Measurements from ENCODE around the gene CDC45.
"Not testable (repeated sequence)": the region's sequence is repeated elsewhere in the genome, so short reads cannot be mapped to it uniquely, and the experiment has no call there.

CDC45 gene

DNA sequence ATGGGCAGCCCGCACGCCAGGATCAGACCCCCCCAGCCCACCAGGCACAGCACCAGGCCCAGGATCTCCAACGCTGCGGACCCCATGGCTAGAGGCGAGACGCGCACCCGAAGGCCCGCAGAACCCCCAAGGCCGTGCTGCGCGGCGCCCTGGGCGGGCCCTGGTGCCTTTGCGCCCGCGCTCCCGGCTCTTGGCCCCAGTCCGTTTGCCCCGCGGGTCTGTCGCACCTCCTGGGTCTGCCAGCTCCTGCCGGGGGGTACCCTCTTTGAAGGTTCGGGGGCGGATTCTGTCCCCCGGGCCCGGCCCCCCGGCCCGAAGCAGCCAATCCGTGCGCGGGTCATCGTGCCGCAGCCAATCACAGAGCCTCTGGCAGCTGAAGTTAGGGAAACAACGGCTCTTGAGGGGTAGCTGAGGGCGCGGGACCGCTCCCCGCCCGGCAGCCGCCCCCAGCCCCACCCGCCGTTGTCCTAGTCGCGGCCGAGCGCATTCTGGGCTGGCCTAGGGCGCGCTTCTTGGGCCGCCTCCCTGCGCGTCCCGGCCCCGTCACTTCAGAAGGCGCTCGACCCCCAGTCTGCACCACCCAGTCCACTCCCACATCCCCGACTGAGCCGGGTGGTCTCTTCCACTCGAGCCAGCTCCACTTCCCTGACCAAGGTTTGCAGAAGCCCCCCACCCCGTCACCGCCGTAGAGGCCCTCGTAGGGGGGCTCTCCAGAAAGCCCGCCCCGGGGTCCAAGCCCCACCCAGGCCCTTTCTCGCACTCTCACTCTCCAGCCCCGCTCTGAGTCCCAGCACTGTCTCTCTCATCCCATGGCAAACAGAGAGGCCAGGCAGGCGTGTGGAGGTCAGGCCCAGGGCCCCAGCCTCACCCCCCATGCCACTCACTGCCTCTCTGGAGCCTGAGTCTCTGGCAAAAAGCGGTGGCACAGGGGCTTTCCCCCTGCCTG is 44.7 kb downstream of the CDC45 start, which contains the start of gene CLDN5:
CLDN5 (minus strand) TSS at position 241 of the 946 bp plus-strand sequence; CDS start at position 86, 155 bp downstream.
- H3K9ac ChIP-seq (ENCODE audit: low read length): no peak within 1 kb of the TSS

DNA sequence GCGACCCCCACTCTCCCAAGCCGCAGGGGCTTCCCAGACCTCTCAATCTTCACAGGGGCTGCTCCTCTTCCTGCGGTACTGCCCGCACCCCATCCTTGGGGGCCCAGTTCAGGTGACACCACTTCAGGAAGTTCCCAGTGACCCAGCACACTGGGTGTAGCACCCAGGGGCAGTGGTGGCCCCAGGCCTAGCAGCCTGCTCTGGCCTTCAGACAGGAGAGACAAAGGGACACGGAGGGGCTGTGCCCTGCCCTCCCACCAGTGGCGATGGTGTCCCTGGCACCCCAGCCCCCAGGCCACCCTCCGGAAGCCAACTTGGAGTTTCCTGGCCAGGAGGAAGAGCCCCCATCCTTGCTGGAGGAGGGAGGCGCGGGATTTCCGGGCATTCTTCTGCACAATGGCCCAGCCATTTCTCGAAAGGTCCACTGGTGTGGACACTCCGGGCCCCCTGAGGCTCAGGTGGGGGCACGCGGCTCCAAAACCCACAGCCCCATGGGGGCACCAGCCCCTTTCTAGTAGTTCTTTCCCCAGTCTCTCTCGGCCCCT is 45.5 kb downstream of the CDC45 start:
- peaks cover 44% of the 10 kb centered on the region for H3K27me3 ChIP-seq (ENCODE audit: control insufficient read depth, insufficient read depth, low read length)
- H3K4me1 ChIP-seq (ENCODE audit: control insufficient read depth, insufficient read depth, low read length): peaks cover 12% of the 10 kb centered on the region
- H3K4me3 ChIP-seq (ENCODE audit: low read length): no peak overlapping the region
- no peaks in the 10 kb centered on the region for H3K36me3 ChIP-seq (ENCODE audit: control insufficient read depth, insufficient read depth, low read length)
- no peak overlapping the region for H3K9ac ChIP-seq (ENCODE audit: low read length)
- no peaks in the 10 kb centered on the region for H3K9me3 ChIP-seq (ENCODE audit: control insufficient read depth, low read length)

More for the DNA sequence above, 44.7 kb downstream of the CDC45 start, which contains the start of gene CLDN5:
- H3K9me3 ChIP-seq (ENCODE audit: control insufficient read depth, low read length): no peaks in the 10 kb centered on the region
- H3K4me3 ChIP-seq (ENCODE audit: low read length): no peak within 1 kb of the TSS
- peaks cover 12% of the 10 kb centered on the region for H3K4me1 ChIP-seq (ENCODE audit: control insufficient read depth, insufficient read depth, low read length)
- no peaks in the 10 kb centered on the region for H3K36me3 ChIP-seq (ENCODE audit: control insufficient read depth, insufficient read depth, low read length)
- peaks cover 44% of the 10 kb centered on the region for H3K27me3 ChIP-seq (ENCODE audit: control insufficient read depth, insufficient read depth, low read length)

DNA sequence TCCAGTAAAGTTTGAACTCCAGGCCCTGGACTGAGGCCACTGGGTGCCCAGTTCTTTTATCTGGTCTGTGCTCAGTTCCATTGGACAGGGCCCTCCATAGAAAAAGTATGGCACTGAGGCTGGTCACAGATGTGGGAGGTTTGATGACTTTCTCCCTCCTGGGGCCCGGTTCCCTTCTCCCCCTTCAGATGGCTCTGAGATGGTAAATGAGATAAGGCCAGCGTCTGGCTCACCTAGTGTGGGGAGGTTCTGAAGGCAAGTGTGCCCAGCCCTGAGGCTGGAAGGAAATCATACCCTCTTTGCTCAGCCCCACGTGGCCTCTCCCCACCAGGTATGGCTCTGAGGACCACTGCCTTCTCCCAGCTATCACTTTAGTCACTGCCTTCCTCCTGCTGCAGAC is 45.9 kb downstream of the CDC45 start:
- no peak overlapping the region for H3K9ac ChIP-seq (ENCODE audit: low read length)
- H3K36me3 ChIP-seq (ENCODE audit: control insufficient read depth, insufficient read depth, low read length): no peaks in the 10 kb centered on the region
- peaks cover 44% of the 10 kb centered on the region for H3K27me3 ChIP-seq (ENCODE audit: control insufficient read depth, insufficient read depth, low read length)
- peaks cover 12% of the 10 kb centered on the region for H3K4me1 ChIP-seq (ENCODE audit: control insufficient read depth, insufficient read depth, low read length)
- no peaks in the 10 kb centered on the region for H3K9me3 ChIP-seq (ENCODE audit: control insufficient read depth, low read length)
- H3K4me3 ChIP-seq (ENCODE audit: low read length): no peak overlapping the region

DNA sequence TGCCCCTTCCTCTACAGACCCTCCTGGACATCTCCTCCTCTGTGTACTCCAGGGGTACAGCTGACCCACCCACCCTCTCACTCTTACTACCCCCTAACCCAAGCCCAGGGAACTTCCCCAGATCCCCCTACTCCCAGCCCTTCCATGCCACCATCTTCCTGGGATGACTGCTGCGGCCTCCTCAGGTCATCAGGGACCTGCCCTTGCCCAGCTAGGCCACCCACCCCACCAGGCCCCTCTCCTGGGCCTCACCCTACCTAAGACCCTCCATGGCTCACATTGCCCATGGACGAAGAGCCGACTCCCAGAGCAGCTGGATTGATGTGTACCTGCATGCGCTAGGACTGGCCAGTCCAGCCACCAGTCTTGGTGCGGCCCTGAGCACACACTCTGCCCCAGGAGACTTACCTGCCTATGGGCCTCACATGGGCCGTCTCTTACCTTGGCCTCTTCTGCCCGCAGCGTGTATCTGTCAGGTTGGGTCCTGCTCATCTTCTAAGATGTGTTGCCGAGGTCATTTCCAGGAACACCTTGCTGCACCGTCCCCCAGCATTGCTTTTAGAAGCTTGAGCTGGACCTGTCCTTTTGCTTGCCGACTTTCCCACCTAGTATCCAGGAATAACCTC is 46.5 kb downstream of the CDC45 start:
- H3K27me3 ChIP-seq (ENCODE audit: control insufficient read depth, insufficient read depth, low read length): peaks cover 44% of the 10 kb centered on the region
- H3K4me1 ChIP-seq (ENCODE audit: control insufficient read depth, insufficient read depth, low read length): peaks cover 12% of the 10 kb centered on the region
- H3K4me3 ChIP-seq (ENCODE audit: low read length): no peak overlapping the region
- no peaks in the 10 kb centered on the region for H3K36me3 ChIP-seq (ENCODE audit: control insufficient read depth, insufficient read depth, low read length)
- H3K9ac ChIP-seq (ENCODE audit: low read length): no peak overlapping the region
- H3K9me3 ChIP-seq (ENCODE audit: control insufficient read depth, low read length): no peaks in the 10 kb centered on the region

DNA sequence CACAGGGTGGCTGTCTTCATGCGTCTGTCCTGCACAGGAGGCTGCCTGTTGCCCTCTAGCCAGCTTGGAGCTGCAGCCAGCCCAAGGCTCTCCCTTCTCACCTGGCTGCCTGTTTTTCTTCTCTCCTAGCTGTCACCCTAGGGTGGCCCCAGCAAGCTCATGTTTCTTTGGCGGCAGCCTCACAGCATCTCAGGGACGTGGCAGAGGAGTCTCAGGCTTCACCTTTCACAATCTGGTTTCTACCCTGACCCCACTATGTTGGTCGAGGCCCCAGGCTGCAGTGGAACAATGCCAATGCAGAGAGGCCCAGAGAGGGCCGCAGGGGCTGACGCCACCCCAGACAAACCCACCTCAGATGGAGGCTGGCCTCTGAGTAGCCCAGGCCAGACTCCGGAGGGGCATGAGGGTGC is 47.0 kb downstream of the CDC45 start:
- no peaks in the 10 kb centered on the region for H3K9me3 ChIP-seq (ENCODE audit: control insufficient read depth, low read length)
- H3K27me3 ChIP-seq (ENCODE audit: control insufficient read depth, insufficient read depth, low read length): peaks cover 44% of the 10 kb centered on the region
- no peaks in the 10 kb centered on the region for H3K36me3 ChIP-seq (ENCODE audit: control insufficient read depth, insufficient read depth, low read length)
- H3K4me1 ChIP-seq (ENCODE audit: control insufficient read depth, insufficient read depth, low read length): peaks cover 12% of the 10 kb centered on the region
- no peak overlapping the region for H3K4me3 ChIP-seq (ENCODE audit: low read length)
- H3K9ac ChIP-seq (ENCODE audit: low read length): no peak overlapping the region

DNA sequence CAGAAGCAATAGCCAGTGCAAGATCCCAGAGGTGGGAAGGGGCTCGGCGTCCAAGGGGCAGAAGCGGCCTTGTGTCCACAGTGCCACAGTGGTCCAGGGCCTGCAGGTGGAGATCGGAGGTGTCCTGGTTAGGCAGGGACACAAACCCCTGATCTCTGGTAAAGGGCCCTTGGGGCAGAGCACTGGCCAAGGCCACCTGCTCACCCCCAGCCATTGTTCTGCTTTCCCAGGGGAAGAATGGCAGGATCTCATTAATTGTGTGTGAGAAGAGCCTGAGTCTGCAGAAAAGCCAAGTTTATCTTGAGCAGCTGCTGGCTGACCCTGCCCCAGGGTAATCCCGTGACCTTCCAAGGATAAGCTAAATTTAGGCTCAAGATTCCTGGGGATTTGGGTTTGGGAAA is 47.6 kb downstream of the CDC45 start:
- H3K4me3 ChIP-seq (ENCODE audit: low read length): no peak overlapping the region
- no peaks in the 10 kb centered on the region for H3K9me3 ChIP-seq (ENCODE audit: control insufficient read depth, low read length)
- H3K36me3 ChIP-seq (ENCODE audit: control insufficient read depth, insufficient read depth, low read length): no peaks in the 10 kb centered on the region
- H3K9ac ChIP-seq (ENCODE audit: low read length): no peak overlapping the region
- H3K27me3 ChIP-seq (ENCODE audit: control insufficient read depth, insufficient read depth, low read length): peaks cover 39% of the 10 kb centered on the region
- H3K4me1 ChIP-seq (ENCODE audit: control insufficient read depth, insufficient read depth, low read length): peaks cover 12% of the 10 kb centered on the region

DNA sequence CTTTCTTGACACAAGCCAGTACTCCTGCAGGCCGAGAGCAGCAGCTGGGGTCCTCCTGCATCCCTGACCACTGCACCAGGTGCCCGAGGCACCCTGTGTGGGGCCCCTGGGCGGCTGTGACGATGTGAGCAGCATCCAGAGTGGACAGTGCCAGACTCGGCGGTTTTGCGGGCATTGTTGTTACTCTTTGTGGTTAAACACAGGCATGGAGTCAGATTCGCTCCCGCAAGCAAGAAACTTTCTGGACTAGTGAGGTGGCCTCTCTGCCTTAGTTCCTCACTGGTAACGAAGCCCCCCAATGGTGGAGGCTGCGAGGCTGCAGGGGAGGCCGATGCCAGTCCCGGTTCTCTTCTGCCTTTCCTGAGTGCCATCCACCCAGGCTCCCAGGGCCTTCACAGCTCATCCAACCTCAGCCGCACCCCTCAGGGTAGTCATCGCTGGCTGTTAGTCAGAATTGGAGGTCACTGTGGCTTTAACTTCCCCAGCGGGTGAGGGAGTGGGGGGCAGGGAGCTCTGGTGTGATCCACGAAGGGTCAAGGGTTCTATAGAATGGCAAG is 48.2 kb downstream of the CDC45 start:
- Histone ChIP-seq H3K27me3 (ENCODE audit: control insufficient read depth, insufficient read depth, low read length) (peaks cover 33% of the 10 kb centered on the region), H3K36me3 (ENCODE audit: control insufficient read depth, insufficient read depth, low read length) (no peaks in the 10 kb centered on the region), H3K4me3 (ENCODE audit: low read length) (no peak overlapping the region), H3K4me1 (ENCODE audit: control insufficient read depth, insufficient read depth, low read length) (peaks cover 12% of the 10 kb centered on the region), H3K9ac (ENCODE audit: low read length) (no peak overlapping the region), H3K9me3 (ENCODE audit: control insufficient read depth, low read length) (no peaks in the 10 kb centered on the region)

DNA sequence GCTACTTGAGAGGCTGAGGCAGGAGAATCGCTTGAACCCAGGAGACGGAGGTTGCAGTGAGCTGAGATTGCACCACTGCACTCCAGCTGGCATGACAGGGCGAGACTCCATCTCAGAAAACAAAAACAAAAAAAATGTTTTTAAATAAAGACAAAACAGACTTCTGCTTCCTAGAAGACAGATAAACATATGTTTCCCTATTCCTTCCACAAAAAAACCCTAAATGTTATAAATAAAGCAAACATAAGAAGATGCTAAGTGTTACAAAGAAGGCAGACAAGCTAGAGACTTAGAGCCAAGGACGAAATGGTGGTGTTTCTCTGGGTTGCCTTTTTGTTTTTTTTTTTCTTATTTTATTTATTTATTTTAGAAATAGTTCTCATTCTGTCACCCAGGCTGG is 50.1 kb downstream of the CDC45 start:
- no peak overlapping the region for H3K9ac ChIP-seq (ENCODE audit: low read length)
- H3K4me3 ChIP-seq (ENCODE audit: low read length): no peak overlapping the region
- H3K36me3 ChIP-seq (ENCODE audit: control insufficient read depth, insufficient read depth, low read length): no peaks in the 10 kb centered on the region
- H3K9me3 ChIP-seq (ENCODE audit: control insufficient read depth, low read length): no peaks in the 10 kb centered on the region
- peaks cover 15% of the 10 kb centered on the region for H3K27me3 ChIP-seq (ENCODE audit: control insufficient read depth, insufficient read depth, low read length)
- no peaks in the 10 kb centered on the region for H3K4me1 ChIP-seq (ENCODE audit: control insufficient read depth, insufficient read depth, low read length)

DNA sequence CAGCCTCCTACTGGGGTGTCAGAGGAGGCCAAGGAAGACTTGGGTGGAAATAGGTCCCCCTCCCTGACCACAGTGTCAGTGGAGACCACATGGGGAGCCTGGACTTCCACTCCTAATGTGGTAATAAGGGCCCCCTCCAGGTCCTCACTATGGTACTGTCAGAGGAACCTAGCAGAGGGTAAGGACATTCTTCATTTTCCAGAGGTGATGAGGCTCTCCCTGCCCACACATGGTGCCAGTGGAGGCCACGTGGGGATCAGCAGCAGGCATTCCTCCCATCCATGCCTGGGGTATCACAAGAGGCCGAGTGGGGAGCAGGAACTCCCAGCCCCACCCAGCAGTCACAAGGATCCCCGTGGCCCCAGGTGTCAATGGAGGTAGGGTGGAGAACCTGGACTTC is 51.0 kb downstream of the CDC45 start:
- Histone ChIP-seq H3K9me3 (ENCODE audit: control insufficient read depth, low read length) (no peaks in the 10 kb centered on the region), H3K9ac (ENCODE audit: low read length) (no peak overlapping the region), H3K27me3 (ENCODE audit: control insufficient read depth, insufficient read depth, low read length) (peaks cover 5% of the 10 kb centered on the region), H3K4me1 (ENCODE audit: control insufficient read depth, insufficient read depth, low read length) (no peaks in the 10 kb centered on the region), H3K36me3 (ENCODE audit: control insufficient read depth, insufficient read depth, low read length) (no peaks in the 10 kb centered on the region), H3K4me3 (ENCODE audit: low read length) (no peak overlapping the region)

DNA sequence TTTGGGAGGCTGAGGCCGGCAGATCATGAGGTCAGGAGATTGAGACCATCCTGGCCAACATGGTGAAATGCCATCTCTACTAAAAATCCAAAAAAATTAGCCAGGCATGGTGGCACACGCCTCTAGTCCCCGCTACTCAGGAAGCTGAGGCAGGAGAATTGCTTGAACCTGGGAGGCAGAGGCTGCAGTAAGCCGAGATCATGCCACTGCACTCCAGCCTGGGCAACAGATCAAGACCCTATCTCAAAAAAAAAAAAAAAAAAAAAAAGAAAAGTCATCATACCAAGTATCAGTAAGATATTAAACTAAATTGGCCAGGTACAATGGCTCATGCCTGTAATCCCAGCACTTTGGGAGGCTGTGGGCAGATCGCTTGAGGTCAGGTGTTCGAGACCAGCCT is 51.6 kb downstream of the CDC45 start:
- H3K9me3 ChIP-seq (ENCODE audit: control insufficient read depth, low read length); H3K27me3 ChIP-seq (ENCODE audit: control insufficient read depth, insufficient read depth, low read length); H3K36me3 ChIP-seq (ENCODE audit: control insufficient read depth, insufficient read depth, low read length); H3K4me3 ChIP-seq (ENCODE audit: low read length); H3K4me1 ChIP-seq (ENCODE audit: control insufficient read depth, insufficient read depth, low read length); H3K9ac ChIP-seq (ENCODE audit: low read length): not testable (repeated sequence)

DNA sequence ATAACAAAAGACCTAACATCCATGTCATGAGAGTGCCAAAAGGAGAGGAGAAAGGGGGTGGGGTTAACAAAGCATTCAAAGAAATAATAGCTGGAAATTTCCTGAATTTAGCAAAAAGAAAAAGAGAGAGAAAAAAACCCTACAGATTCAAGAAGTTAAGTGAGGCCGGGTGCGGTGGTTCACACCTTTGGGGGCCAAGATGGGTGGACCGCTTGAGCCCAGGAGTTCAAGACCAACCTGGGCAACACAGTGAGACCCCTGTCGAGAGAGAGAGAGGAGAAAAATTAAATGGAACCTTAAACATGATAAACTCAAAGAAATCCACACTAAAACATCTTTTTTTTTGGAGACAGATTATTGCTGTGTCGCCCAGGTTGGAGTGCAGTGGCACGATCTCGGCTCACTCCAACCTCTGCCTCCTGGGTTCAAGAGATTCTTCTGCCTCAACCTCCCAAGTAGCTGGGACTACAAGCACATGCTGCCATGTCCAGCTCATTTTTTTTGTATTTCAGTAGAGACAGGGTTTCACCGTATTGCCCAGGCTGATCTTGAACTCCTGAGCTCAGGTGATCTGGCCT is 53.4 kb downstream of the CDC45 start:
- no peaks in the 10 kb centered on the region for H3K27me3 ChIP-seq (ENCODE audit: control insufficient read depth, insufficient read depth, low read length)
- no peak overlapping the region for H3K9ac ChIP-seq (ENCODE audit: low read length)
- no peak overlapping the region for H3K4me3 ChIP-seq (ENCODE audit: low read length)
- no peaks in the 10 kb centered on the region for H3K36me3 ChIP-seq (ENCODE audit: control insufficient read depth, insufficient read depth, low read length)
- H3K4me1 ChIP-seq (ENCODE audit: control insufficient read depth, insufficient read depth, low read length): no peaks in the 10 kb centered on the region
- H3K9me3 ChIP-seq (ENCODE audit: control insufficient read depth, low read length): no peaks in the 10 kb centered on the region
